Vagina (tissue), 2 donors: ENCODE measurements around the gene HLA-C.

ENCODE experiments used
- CTCF ChIP-seq, 3 experiments: fragments of 450-650 bp in 2 of 3; fragments of 200-600 bp in 1 of 3; sonication (generic) in 1 of 3; IDR thresholded peaks; one replicate each; pipeline ENCODE4 v1.5.1; 2017 to 2019; ENCODE audit warnings: antibody characterized with exemption in 3 of 3, mild to moderate bottlenecking in 2 of 3, moderate library complexity in 2 of 3
- POLR2A ChIP-seq, 2 donors: fragments of 450-650 bp; IDR thresholded peaks; one replicate each; pipeline ENCODE4 v1.6.1; 2017; ENCODE audit warnings: antibody characterized with exemption in 2 of 2, mild to moderate bottlenecking in 2 of 2, moderate library complexity in 2 of 2
- POLR2AphosphoS5 ChIP-seq, 2 donors: sonication (generic); formaldehyde crosslinking; IDR thresholded peaks; one replicate each; pipeline ENCODE4 v1.9.0; 2017; ENCODE audit warnings: antibody characterized with exemption in 2 of 2, mild to moderate bottlenecking in 2 of 2, low read depth in 1 of 2; ENCODE audit not compliant: insufficient read depth in 1 of 2

DNA sequence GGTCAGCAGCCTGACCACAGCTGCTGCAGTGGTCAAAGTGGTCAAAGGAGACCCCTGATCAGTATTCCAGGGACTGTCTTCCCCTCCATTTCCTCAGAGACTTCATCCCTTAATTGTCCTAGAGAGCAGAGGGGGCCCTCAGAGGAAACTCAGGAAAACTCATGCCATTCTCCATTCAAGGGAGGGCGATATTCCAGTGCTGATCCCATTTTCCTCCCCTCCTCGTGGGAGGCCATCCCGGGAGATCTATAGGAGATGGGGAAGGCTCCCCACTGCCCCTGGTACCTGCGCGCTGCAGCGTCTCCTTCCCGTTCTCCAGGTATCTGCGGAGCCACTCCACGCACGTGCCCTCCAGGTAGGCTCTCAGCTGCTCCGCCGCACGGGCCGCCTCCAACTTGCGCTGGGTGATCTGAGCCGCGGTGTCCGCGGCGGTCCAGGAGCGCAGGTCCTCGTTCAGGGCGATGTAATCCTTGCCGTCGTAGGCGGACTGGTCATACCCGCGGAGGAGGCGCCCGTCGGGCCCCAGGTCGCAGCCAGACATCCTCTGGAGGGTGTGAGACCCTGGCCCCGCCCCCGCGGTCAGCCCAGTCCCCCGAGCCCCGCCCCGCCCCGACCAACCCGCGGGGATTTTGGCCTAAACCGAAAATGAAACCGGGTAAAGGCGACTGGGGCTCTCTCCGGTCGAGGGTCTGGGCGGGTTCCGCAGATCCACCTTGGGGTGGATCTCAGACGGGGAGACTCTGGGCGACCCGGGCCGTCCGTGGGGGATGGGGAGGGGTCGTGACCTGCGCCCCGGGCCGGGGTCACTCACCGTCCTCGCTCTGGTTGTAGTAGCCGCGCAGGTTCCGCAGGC, 878 bp downstream of the HLA-C start:
- TF ChIP-seq CTCF (IDR thresholded peaks at IDR 0.05) (no peak), POLR2AphosphoS5 (IDR thresholded peaks at IDR 0.05; ENCODE audit: insufficient read depth in 1 of 2, low read depth in 1 of 2) (no peak), POLR2A (IDR thresholded peaks at IDR 0.05) (peak in 1 of 2 donors; percentile 9)
